Endothelial cell of umbilical vein (primary cell): ENCODE results near the gene IL6R. TPM values are rescaled to one million over a fixed set of nuclear protein-coding genes. Genes with fewer than 3 reads are reported as not detected.

Source experiments
- BruUV-seq: library from RNA; stranded (reverse); fragments of 400-500 nt; replicated peaks from 2 replicates; lab custom pipeline; 2021; lab: Mats Ljungman, UMichigan
- CTCF ChIA-PET: fragments of 300-600, 350-600 bp; sonication (Branson Sonifier 250); formaldehyde crosslinking; loops from one replicate; lab custom pipeline; 2021; ENCODE audit warnings: antibody characterized with exemption, inconsistent platforms; lab: Charles Lee
- POLR2A ChIA-PET: fragments of 300-600, 350-600 bp; sonication (Branson Sonifier 250); formaldehyde crosslinking; loops from one replicate; lab custom pipeline; 2021; ENCODE audit warnings: antibody characterized with exemption, inconsistent platforms; lab: Charles Lee
- DNase-seq: peaks from one replicate; pipeline ENCODE4 v3.0.0-alpha.2; 2011; ENCODE audit warnings: low read depth, low spot score
- FAIRE-seq: peaks from 2 replicates; lab custom pipeline; 2011; peaks lifted over from hg19 to GRCh38; lab: Jason Lieb, UNC
- H2AFZ ChIP-seq: 2 replicates; pipeline ENCODE4 v1.6.0; 2012; ENCODE audit warnings: low read depth, low read length, control low read depth, inconsistent platforms
- H3K27ac ChIP-seq: 2 replicates; pipeline ENCODE4 v1.5.1; 2011; ENCODE audit warnings: low read depth, mild to moderate bottlenecking, control low read depth, low read length, moderate library complexity; ENCODE audit not compliant: insufficient read depth
- H3K27me3 ChIP-seq, 2 experiments: 2 replicates each; pipeline versions ENCODE4 v1.6.0 to v1.6.1; 2011; ENCODE audit warnings: low read length in 2 of 2, mixed read lengths in 1 of 2; ENCODE audit not compliant: control insufficient read depth in 2 of 2, insufficient read depth in 2 of 2
- H3K36me3 ChIP-seq, 2 experiments: 2 replicates in 1 of 2; 3 replicates in 1 of 2; pipeline ENCODE4 v1.5.1; 2011; ENCODE audit warnings: low read length in 2 of 2, mild to moderate bottlenecking in 1 of 2, moderate library complexity in 1 of 2; ENCODE audit not compliant: control insufficient read depth in 2 of 2, insufficient read depth in 2 of 2; ENCODE audit errors: extremely low read depth in 1 of 2
- H3K4me1 ChIP-seq: 3 replicates; pipeline ENCODE4 v1.5.1; 2011; ENCODE audit warnings: mild to moderate bottlenecking, low read length; ENCODE audit not compliant: control insufficient read depth, insufficient read depth; ENCODE audit errors: extremely low read depth
- H3K4me2 ChIP-seq: 2 replicates; pipeline ENCODE4 v1.6.1; 2011; ENCODE audit warnings: low read length, control low read depth, mixed read lengths; ENCODE audit not compliant: insufficient read depth
- H3K4me3 ChIP-seq, 3 experiments: fragments of 200-600 bp in 1 of 3; sonication (generic), shearing (Covaris generic) in 1 of 3; replicated peaks in 1 of 3; 2 replicates each; pipeline ENCODE4 v1.5.1; 2011 to 2016; ENCODE audit warnings: control low read depth in 3 of 3, low read length in 3 of 3, mild to moderate bottlenecking in 2 of 3, inconsistent platforms in 1 of 3, low read depth in 1 of 3, moderate library complexity in 1 of 3; ENCODE audit not compliant: insufficient read depth in 1 of 3
- H3K79me2 ChIP-seq: 2 replicates; pipeline ENCODE4 v1.6.0; 2012; ENCODE audit warnings: low read length, inconsistent platforms; ENCODE audit not compliant: control insufficient read depth, insufficient read depth
- H3K9ac ChIP-seq: replicated peaks from 2 replicates; pipeline ENCODE3; 2011; ENCODE audit warnings: low read length, control low read depth; ENCODE audit not compliant: insufficient read depth; ENCODE audit errors: extremely low read depth
- H3K9me1 ChIP-seq: replicated peaks from 3 replicates; pipeline ENCODE4 v1.6.0; 2011; ENCODE audit warnings: mild to moderate bottlenecking, low read length; ENCODE audit not compliant: control insufficient read depth, insufficient read depth; ENCODE audit errors: extremely low read depth
- H3K9me3 ChIP-seq: replicated peaks from 2 replicates; pipeline ENCODE4 v1.5.1; 2012; ENCODE audit warnings: low read length, inconsistent platforms; ENCODE audit not compliant: control insufficient read depth, insufficient read depth
- H4K20me1 ChIP-seq: replicated peaks from 2 replicates; pipeline ENCODE3; 2011; ENCODE audit warnings: mild to moderate bottlenecking, low read length; ENCODE audit not compliant: control insufficient read depth, insufficient read depth; ENCODE audit errors: extremely low read depth
- CTCF ChIP-seq, 2 donors: IDR thresholded peaks; 1 replicate in 1 of 2; 2 replicates in 1 of 2; pipeline ENCODE4 v1.5.1; 2011; ENCODE audit warnings: low read length in 2 of 2, mild to moderate bottlenecking in 2 of 2, moderate library complexity in 2 of 2, control low read depth in 1 of 2, inconsistent platforms in 1 of 2, low read depth in 1 of 2; ENCODE audit not compliant: insufficient read depth in 1 of 2; ENCODE audit errors: extremely low read depth in 1 of 2
- EZH2 ChIP-seq: IDR thresholded peaks from 2 replicates; pipeline ENCODE4 v1.6.1; 2012; ENCODE audit warnings: borderline replicate concordance, low read depth, mild to moderate bottlenecking, moderate library complexity, low read length, inconsistent platforms; ENCODE audit not compliant: severe bottlenecking
- FOS ChIP-seq: IDR thresholded peaks from 2 replicates; pipeline ENCODE4 v1.6.1; 2011; ENCODE audit warnings: mild to moderate bottlenecking, low read length, moderate library complexity, borderline replicate concordance; ENCODE audit not compliant: insufficient read depth
- GATA2 ChIP-seq: IDR thresholded peaks from 2 replicates; pipeline ENCODE4 v1.7.0; 2011; ENCODE audit warnings: low read depth, mild to moderate bottlenecking, moderate library complexity, mixed read lengths, low read length; ENCODE audit not compliant: insufficient read length, insufficient read depth
- JUN ChIP-seq: IDR thresholded peaks from 2 replicates; pipeline ENCODE4 v1.6.1; 2011; ENCODE audit warnings: borderline replicate concordance, low read depth; ENCODE audit not compliant: insufficient read length, insufficient read depth
- MAX ChIP-seq: IDR thresholded peaks from 2 replicates; pipeline ENCODE4 v1.6.1; 2011; ENCODE audit not compliant: insufficient read depth, insufficient read length
- MYC ChIP-seq: IDR thresholded peaks from one replicate; pipeline ENCODE4 v1.6.1; 2011; ENCODE audit warnings: mild to moderate bottlenecking, low read depth, low read length
- POLR2A ChIP-seq: IDR thresholded peaks from 2 replicates; pipeline ENCODE4 v1.6.1; 2012; ENCODE audit warnings: low read depth, mild to moderate bottlenecking, control low read depth, low read length
- POLR2AphosphoS5 ChIP-seq: IDR thresholded peaks from 2 replicates; pipeline ENCODE4 v1.6.1; 2012; ENCODE audit warnings: low read depth, mild to moderate bottlenecking, control low read depth, low read length, moderate library complexity; ENCODE audit not compliant: insufficient read depth
- dilution Hi-C: fragments of 300-500 bp; cut with MboI; formaldehyde crosslinking; loops from one replicate; pipeline ENCODE4 v1.15.0; 2019; ENCODE audit warnings: low sequenced_read_pairs; ENCODE audit not compliant: extremely low pct_ligation_motif_present
- intact Hi-C: fragments of 100-400 bp; cut with micrococcal nuclease; formaldehyde crosslinking; loops from one replicate; pipeline ENCODE4 v1.10.0; 2022
- polyA plus RNA-seq, 4 experiments: library from polyadenylated mRNA; depleted of rRNA in 3 of 4; stranded (reverse) in 3 of 4; unstranded in 1 of 4; fragments of >200 nt; gene quantifications; 2 replicates each; pipeline versions ENCODE4 v1.2.1 to v1.2.3, GENCODE V29; 2011 to 2012; ENCODE audit warnings: missing spikeins in 1 of 4
- total RNA-seq: library from RNA; stranded (reverse); gene quantifications from 2 replicates; pipeline ENCODE4 v1.2.3, GENCODE V29; 2021

IL6R gene
- total and polyA plus RNA-seq, 2 donors (not counting 3 experiments of a cell fraction or from before 2014, with no cell fraction given), result 4.8 to 5.1 TPM

GRCh38 chr1:154441241-154441888 lies 36.2 kb downstream of the IL6R start:
- no TSS peak for BruUV-seq
- TF ChIP-seq EZH2 (no peak), FOS (no peak), CTCF (IDR thresholded peaks at IDR 0.05; ENCODE audit: extremely low read depth in 1 of 2, insufficient read depth in 1 of 2, low read depth in 1 of 2, low read length in 2 of 2) (no peak), JUN (no peak), GATA2 (no peak), MYC (no peak), POLR2AphosphoS5 (no peak), POLR2A (no peak), MAX (no peak)
- H3K9me3 ChIP-seq, result no peaks in the 10 kb centered on the region
- no peak overlapping the region for H2AFZ ChIP-seq
- no peak overlapping the region for H3K4me3 ChIP-seq
- H3K9me1 ChIP-seq, result no peaks in the 10 kb centered on the region
- H3K79me2 ChIP-seq, result no peaks in the 10 kb centered on the region
- ChIA-PET POLR2A (no interaction called here), CTCF (interaction anchor here (0.6 to 3.7 kb wide), 6 partner anchors 10 to 173 kb away, joined by 3 to 16 read pairs (median 6); no protein-coding TSS in a partner anchor)
- intact Hi-C loops (no loop called here), dilution Hi-C loops (no loop called here)
- H3K4me2 ChIP-seq, result no peak overlapping the region
- H3K36me3 ChIP-seq, result no peaks in the 10 kb centered on the region
- no peaks in the 10 kb centered on the region for H3K27me3 ChIP-seq
- DNase-seq (no peak), FAIRE-seq (no peak)
- no peaks in the 10 kb centered on the region for H4K20me1 ChIP-seq
- H3K4me1 ChIP-seq, result peaks cover 7% of the 10 kb centered on the region
- no peak overlapping the region for H3K27ac ChIP-seq
- H3K9ac ChIP-seq, result no peak overlapping the region
